Ramos (cell line): ENCODE data around the gene SLC17A6.

Experiments used
- in situ Hi-C: fragments of 300-500 bp; cut with MboI; formaldehyde crosslinking; loops from one replicate; pipeline ENCODE4 v1.14.3; 2022; ENCODE audit warnings: low sequenced_read_pairs; ENCODE audit not compliant: unreplicated experiment

SLC17A6 gene

DNA sequence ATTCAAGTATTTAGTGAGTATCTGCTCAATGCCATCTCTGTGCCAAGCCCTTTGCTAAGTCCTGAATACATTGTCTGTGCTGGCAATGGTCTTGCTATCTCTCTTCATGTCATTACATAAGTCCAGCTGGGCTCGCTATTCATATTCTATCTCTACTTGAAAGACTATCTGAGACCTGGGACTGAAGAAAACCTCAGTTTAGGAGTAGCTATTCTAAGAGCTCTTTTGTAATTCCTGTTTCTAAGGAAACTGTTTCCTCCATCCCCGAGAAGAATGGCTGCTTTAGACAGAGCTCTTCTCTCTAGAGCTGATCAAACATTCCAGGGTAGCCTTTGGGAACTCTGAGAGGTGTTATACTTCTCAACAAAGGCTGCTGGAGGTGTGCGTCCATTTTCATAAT, 33.0 kb downstream of the SLC17A6 start:
- in situ Hi-C loops: no loop called here

GRCh38 chr11:22387126-22387525, 48.9 kb downstream of the SLC17A6 start:
- in situ Hi-C loops: no loop called here

DNA sequence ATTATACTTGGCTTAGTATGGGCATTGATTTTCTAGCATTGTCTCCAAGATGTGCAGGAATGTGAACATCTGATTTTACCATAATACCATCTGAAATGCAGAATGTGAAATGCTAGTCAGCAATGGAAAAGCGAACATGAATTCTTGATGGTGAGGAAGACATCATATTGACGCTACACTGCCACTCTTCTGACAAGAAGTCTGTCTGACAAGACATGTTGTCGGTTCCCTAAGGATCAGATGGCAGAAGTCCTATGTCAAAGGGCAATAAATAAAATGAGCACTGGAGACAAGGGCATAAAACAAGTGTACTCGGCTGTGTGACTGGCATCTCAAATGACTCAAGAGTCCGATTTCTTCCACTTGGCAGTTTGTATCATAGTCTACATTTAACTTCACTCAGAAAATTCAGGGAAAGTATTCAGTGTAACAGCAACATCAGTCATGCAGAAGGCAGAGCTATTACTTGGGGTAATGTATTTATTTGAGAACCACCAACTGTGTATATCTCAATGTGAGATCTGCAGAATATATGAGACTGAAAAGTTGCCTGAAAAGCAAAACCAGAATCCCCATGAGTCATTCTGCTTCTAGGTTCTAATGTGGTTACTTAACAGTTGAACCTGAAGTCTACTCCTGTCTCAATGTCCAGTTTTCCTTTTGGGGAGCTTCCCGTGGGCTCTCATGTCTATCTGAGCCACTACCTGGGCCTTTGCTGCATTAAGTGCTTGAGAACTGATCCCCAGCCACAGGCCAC, 51.5 kb downstream of the SLC17A6 start:
- in situ Hi-C loops: no loop called here

DNA sequence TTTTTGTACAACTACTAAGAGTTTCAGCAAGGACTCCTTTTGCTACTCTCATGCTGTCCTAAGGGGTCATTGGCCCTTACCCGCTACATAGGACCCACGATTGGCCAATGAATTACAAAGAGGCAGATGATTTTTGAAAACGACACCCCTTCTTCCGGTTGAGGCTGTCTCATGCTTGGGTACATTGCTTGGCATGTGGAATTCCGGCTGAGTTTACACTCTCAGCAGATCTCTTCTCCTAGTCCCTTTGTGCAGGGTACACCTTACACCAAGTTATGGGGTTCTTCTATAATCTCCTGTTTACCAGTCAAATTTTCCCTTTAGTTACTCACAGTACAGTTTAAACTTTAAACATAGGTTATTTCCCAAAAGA, 52.1 kb downstream of the SLC17A6 start:
- in situ Hi-C loops: no loop called here

DNA sequence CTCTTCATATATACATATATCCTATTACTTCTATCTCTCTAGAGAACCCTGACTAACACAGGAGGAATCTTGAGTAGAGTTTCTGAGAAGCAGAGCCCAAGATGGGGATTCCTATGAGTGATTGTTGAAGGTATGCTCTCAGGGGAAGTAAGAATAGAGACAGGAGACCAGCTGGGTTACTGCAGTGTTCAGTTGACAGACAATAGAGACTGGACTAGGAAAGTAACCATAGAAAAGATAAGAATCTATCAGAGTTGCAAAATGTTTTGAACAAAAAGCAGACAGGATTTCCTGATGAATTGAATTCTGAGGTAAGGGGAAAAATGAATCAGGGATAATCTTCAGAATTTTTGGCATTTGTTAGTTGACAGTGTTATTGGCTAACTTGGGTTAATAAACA, 54.4 kb downstream of the SLC17A6 start:
- in situ Hi-C loops: no loop called here

- in situ Hi-C loops: no loop called here
Measured at GRCh38 chr11:22405377-22405776, 67.2 kb downstream of the SLC17A6 start.

DNA sequence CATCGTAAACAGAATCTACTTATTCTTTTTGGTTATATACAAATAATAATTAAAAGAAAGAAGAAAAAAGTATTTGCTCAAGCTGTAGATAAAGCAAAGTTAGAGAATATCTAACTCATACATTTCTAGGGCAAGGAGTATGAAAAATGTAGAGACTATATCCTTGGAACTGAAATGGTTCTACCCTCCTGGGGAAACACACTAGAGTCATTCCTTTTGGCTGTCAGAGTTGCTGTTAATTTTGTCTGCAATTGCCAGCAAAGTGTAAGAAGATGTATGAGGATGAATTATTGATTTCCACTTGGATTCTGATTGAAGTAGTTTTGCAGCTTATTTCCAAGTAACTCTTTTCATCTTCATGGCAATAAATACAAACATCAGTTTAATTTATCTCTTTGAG, 69.1 kb downstream of the SLC17A6 start:
- in situ Hi-C loops: no loop called here

DNA sequence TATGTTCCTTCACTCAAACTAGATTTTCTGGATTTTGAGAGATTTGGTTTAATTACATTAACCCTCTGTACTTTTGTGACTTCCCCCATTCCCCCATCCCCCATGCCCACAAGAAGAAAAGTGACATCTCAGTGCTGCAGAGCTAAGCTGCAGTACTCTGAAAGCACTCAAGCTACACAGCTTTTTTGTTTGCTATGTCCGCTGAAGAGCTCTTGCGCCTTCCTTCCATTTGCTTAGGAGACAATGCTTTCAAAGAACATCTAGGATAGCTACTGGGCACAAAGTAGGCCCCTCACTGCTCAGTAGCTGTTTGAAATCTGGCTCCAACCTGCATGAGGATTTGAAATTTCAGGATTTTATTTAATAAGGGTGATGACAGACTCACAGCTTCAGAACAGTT, 69.7 kb downstream of the SLC17A6 start:
- in situ Hi-C loops: no loop called here

DNA sequence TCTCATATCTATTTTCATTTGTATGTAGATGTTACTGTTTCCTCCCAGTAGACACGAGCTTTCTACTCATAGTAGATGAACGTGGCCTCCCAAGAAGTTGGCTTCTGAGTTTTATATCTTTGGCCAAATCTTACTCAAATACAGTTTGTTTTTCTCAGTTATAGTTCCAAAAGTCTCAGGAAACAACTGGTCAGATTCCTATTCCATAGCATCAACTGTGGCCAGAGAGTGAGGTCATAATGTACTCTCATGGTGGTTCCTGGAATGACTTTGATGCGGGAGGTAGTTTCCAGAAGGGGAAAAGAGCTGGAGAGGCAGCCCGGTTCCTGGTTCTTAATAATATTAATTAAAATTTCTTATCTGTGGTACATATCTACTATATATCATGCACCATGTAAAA, 77.3 kb downstream of the SLC17A6 start:
- in situ Hi-C loops: no loop called here

DNA sequence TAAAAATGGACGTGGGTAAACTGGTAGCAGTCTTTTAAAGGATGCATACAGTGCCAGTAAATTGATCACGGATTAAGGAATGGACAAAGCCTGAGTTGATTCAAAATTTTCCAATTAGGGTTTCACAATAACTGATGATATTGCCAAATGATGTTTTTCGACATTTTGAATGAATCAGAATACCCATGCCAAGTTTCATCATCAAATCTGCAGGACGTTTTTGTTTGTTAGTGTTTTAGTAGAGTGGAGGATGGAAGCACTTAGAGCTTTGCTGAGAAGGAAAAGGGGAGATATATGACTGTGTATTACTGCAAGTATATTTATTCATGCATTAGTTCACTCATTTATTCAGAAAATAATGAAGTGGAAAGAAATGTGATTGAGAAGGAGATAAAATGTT, 78.3 kb downstream of the SLC17A6 start:
- in situ Hi-C loops: no loop called here

DNA sequence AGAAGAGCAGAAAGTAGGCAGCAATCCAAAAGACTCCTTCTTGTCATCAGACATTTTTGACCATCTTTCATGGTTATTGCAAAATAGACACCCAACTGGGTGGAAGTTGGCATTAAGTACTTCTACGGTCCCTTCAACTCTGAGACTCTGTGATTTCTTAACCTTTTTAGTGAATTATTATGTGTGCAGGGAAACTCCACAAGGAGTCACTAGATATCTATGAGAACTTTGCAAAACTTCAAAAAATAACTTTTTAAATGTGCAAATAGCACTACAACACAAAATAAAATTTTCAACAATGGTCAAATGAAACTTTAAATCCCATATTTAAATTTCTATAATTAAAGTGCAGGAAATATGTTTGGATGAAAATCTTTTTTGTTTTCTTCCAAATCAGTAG, 88.7 kb downstream of the SLC17A6 start:
- in situ Hi-C loops: no loop called here
